ENCODE results near the gene PMM2. TPM values are rescaled to one million over a fixed set of nuclear protein-coding genes. Genes with fewer than 3 reads are reported as not detected.
A peak's percentile ranks its signal among the peaks of the same experiment; 100 is the strongest.
"Not testable (repeated sequence)": the region's sequence is repeated elsewhere in the genome, so short reads cannot be mapped to it uniquely, and the experiment has no call there.

The PMM2 gene
- total RNA-seq, 1 experiment from 2014 or later = 53.3 TPM

GRCh38 chr16:8869212-8869987, 71.8 kb downstream of the PMM2 start:
- Histone ChIP-seq H3K4me2 (ENCODE audit: low read length) (peak overlapping the region; percentile 88), H3K9me3 (ENCODE audit: control insufficient read depth in 1 of 2, insufficient read depth in 1 of 2, low read depth in 1 of 2, low read length in 2 of 2) (no peaks in the 10 kb centered on the region), H3K4me3 (replicated peaks in 1 of 2; ENCODE audit: low read depth in 1 of 2, low read length in 2 of 2) (peak overlapping the region; percentile 37 to 54), H3K27me3 (ENCODE audit: insufficient read depth, low read length) (no peaks in the 10 kb centered on the region), H3K9me2 (ENCODE audit: insufficient read depth) (no peaks in the 10 kb centered on the region), H3K27ac (ENCODE audit: low read depth, low read length) (peak overlapping the region; percentile 55), H3K79me2 (ENCODE audit: insufficient read depth, low read length) (peaks cover 39% of the 10 kb centered on the region), H3K4me1 (ENCODE audit: control insufficient read depth in 1 of 2, insufficient read depth in 2 of 2, low read length in 2 of 2) (peaks cover 43 to 60% of the 10 kb centered on the region in 2 experiments), H2AFZ (ENCODE audit: low read depth, low read length, poor library complexity, severe bottlenecking) (peak overlapping the region; percentile 94), H3K9ac (ENCODE audit: low read length) (peak overlapping the region; percentile 64), H3K36me3 (ENCODE audit: control insufficient read depth in 1 of 2, insufficient read depth in 2 of 2, low read length in 2 of 2) (no peaks in the 10 kb centered on the region), H4K20me1 (ENCODE audit: insufficient read depth) (no peaks in the 10 kb centered on the region; the same call in 1 of the 2 replicates)
- BruUV-seq (replicated peaks) = no TSS peak
- ATAC-seq (peak; percentile 29; the same call in 1 of the 2 replicates), DNase-seq (ENCODE audit: low read depth, low spot score) (no peak)
- ChIA-PET CTCF (interaction anchor here (0.9 to 4.0 kb wide), 6 partner anchors 11 to 270 kb away, joined by 3 to 38 read pairs (median 4); partner anchors contain the start of gene LITAFD), RAD21 (ENCODE audit: low non-redundant PET in 1 of 2, low total read pairs in 2 of 2, uncharacterized antibody in 2 of 2, unreplicated experiment in 2 of 2) (no interaction called here), POLR2A (interaction anchor here (0.6 to 1.5 kb wide), 12 partner anchors 9 to 210 kb away, joined by 3 to 8 read pairs (median 4); partner anchors contain the start of gene LITAFD)
- TF ChIP-seq CTCF (IDR thresholded peaks at IDR 0.05 in 2 of 3, conservative IDR thresholded peaks at IDR 0.05 in 1 of 3; ENCODE audit: borderline replicate concordance in 1 of 3, insufficient read depth in 1 of 3, low read depth in 2 of 3, low read length in 2 of 3) (0 out of 6 replicates have a peak, but pooled peaks of 1 of the 3 experiments have one; percentile 7), SP1 (IDR thresholded peaks at IDR 0.05; ENCODE audit: low read depth) (0 out of 2 replicates have a peak, but pooled peaks have one; percentile 3), ZBTB33 (IDR thresholded peaks at IDR 0.05; ENCODE audit: extremely low read depth, insufficient replicate concordance, low read length) (no peak), JUND (IDR thresholded peaks at IDR 0.05) (no peak)
- intact Hi-C loops (cut with micrococcal nuclease) = no loop called here

GRCh38 chr16:8869988-8870241, 72.3 kb downstream of the PMM2 start:
- ATAC-seq; POLR2A ChIA-PET; RAD21 ChIA-PET (ENCODE audit: low non-redundant PET in 1 of 2, low total read pairs in 2 of 2, uncharacterized antibody in 2 of 2, unreplicated experiment in 2 of 2); intact Hi-C loops (cut with micrococcal nuclease); H3K9me3 ChIP-seq (ENCODE audit: control insufficient read depth in 1 of 2, insufficient read depth in 1 of 2, low read depth in 1 of 2, low read length in 2 of 2); H4K20me1 ChIP-seq (ENCODE audit: insufficient read depth); BruUV-seq (replicated peaks); H2AFZ ChIP-seq (ENCODE audit: low read depth, low read length, poor library complexity, severe bottlenecking); H3K4me3 ChIP-seq (replicated peaks in 1 of 2; ENCODE audit: low read depth in 1 of 2, low read length in 2 of 2); H3K27me3 ChIP-seq (ENCODE audit: insufficient read depth, low read length); DNase-seq (ENCODE audit: low read depth, low spot score); H3K9me2 ChIP-seq (ENCODE audit: insufficient read depth); H3K9ac ChIP-seq (ENCODE audit: low read length); H3K36me3 ChIP-seq (ENCODE audit: control insufficient read depth in 1 of 2, insufficient read depth in 2 of 2, low read length in 2 of 2): not testable (repeated sequence)
- Histone ChIP-seq H3K4me2 (ENCODE audit: low read length) (peak overlapping the region; percentile 88; the same call in 1 of the 2 replicates), H3K4me1 (ENCODE audit: control insufficient read depth in 1 of 2, insufficient read depth in 2 of 2, low read length in 2 of 2) (peaks cover 38 to 55% of the 10 kb centered on the region in 2 experiments), H3K27ac (ENCODE audit: low read depth, low read length) (peak overlapping the region; percentile 55; the same call in 1 of the 2 replicates), H3K79me2 (ENCODE audit: insufficient read depth, low read length) (peaks cover 34% of the 10 kb centered on the region)
- CTCF ChIA-PET = interaction anchor here (1.0 to 4.0 kb wide), 2 partner anchors 10 to 67 kb away, joined by 3 to 38 read pairs; partner anchors contain the start of gene LITAFD

All from HCT116 (cell line).